T-helper 1 cell treated with Interleukin-12 subunit alpha and Interleukin-12 subunit beta and Interleukin-4 antibody, amounts not matched to agents 30 μg/mL and 1 μg/mL, for 36 hours (primary cell): ENCODE data around the gene PRKAB2.
"Not testable (repeated sequence)": the region's sequence is repeated elsewhere in the genome, so short reads cannot be mapped to it uniquely, and the experiment has no call there.

Source experiments
- H3K27ac Mint-ChIP-seq: one replicate; pipeline ENCODE4 v1.8.0; 2021; ENCODE audit warnings: mild to moderate bottlenecking, mixed read lengths
- H3K27me3 Mint-ChIP-seq: one replicate; pipeline ENCODE4 v1.8.0; 2021; ENCODE audit warnings: low read depth, mixed read lengths
- H3K36me3 Mint-ChIP-seq: one replicate; pipeline ENCODE4 v1.8.0; 2021; ENCODE audit warnings: low read depth, mixed read lengths
- H3K4me1 Mint-ChIP-seq: one replicate; pipeline ENCODE4 v1.8.0; 2021; ENCODE audit warnings: low read depth, mixed read lengths
- H3K4me3 Mint-ChIP-seq: one replicate; pipeline ENCODE4 v1.8.0; 2021; ENCODE audit warnings: mild to moderate bottlenecking, moderate library complexity, mixed read lengths
- H3K9me3 Mint-ChIP-seq: one replicate; pipeline ENCODE4 v1.8.0; 2021; ENCODE audit warnings: mixed read lengths

PRKAB2 gene

GRCh38 chr1:147157116-147157515 is 15.2 kb downstream of the PRKAB2 start:
- H3K4me1 Mint-ChIP-seq, H3K4me3 Mint-ChIP-seq, H3K9me3 Mint-ChIP-seq, H3K27ac Mint-ChIP-seq, H3K27me3 Mint-ChIP-seq: not testable (repeated sequence)
- peaks cover 32% of the 10 kb centered on the region for H3K36me3 Mint-ChIP-seq

DNA sequence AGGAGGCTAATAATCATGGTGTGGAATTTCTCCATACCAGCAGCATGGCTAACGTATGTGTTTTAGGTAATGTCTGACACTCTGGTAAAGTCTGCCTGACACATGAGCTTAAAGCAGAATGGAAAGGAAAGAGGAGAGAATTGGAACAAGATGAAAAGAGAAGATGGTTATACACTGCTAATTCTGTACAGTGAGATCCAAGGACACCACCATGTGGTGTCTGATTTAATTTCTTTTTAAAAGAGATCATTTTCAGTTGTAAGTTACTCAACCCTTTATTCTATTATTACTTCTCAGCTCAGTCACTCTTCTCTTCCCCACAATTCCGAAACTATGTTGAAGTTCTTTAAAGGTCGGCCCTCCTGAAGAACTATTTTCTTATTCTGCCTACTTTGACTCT is 15.6 kb downstream of the PRKAB2 start:
- no peak overlapping the region for H3K4me3 Mint-ChIP-seq
- H3K9me3 Mint-ChIP-seq = no peaks in the 10 kb centered on the region
- H3K36me3 Mint-ChIP-seq = peaks cover 31% of the 10 kb centered on the region
- no peaks in the 10 kb centered on the region for H3K27me3 Mint-ChIP-seq
- H3K4me1 Mint-ChIP-seq = no peaks in the 10 kb centered on the region
- no peak overlapping the region for H3K27ac Mint-ChIP-seq

GRCh38 chr1:147152772-147153171 is 19.5 kb downstream of the PRKAB2 start:
- no peaks in the 10 kb centered on the region for H3K9me3 Mint-ChIP-seq
- no peaks in the 10 kb centered on the region for H3K27me3 Mint-ChIP-seq
- H3K36me3 Mint-ChIP-seq = peaks cover 9% of the 10 kb centered on the region
- no peaks in the 10 kb centered on the region for H3K4me1 Mint-ChIP-seq
- no peak overlapping the region for H3K27ac Mint-ChIP-seq
- H3K4me3 Mint-ChIP-seq = no peak overlapping the region

- Mint-ChIP-seq H3K27ac (no peak overlapping the region), H3K36me3 (peaks cover 3% of the 10 kb centered on the region), H3K4me3 (no peak overlapping the region), H3K9me3 (no peaks in the 10 kb centered on the region), H3K4me1 (no peaks in the 10 kb centered on the region), H3K27me3 (no peaks in the 10 kb centered on the region)
Observed at GRCh38 chr1:147151244-147151643, 21.0 kb downstream of the PRKAB2 start.

GRCh38 chr1:147142886-147143285 is 29.4 kb downstream of the PRKAB2 start:
- Mint-ChIP-seq H3K4me3 (no peak overlapping the region), H3K27ac (no peak overlapping the region), H3K36me3 (no peaks in the 10 kb centered on the region), H3K27me3 (peaks cover 57% of the 10 kb centered on the region), H3K9me3 (no peaks in the 10 kb centered on the region), H3K4me1 (no peaks in the 10 kb centered on the region)

- not testable (repeated sequence) for H3K36me3 Mint-ChIP-seq, H3K27ac Mint-ChIP-seq, H3K4me1 Mint-ChIP-seq, H3K4me3 Mint-ChIP-seq, H3K9me3 Mint-ChIP-seq
- peaks cover 31% of the 10 kb centered on the region for H3K27me3 Mint-ChIP-seq
Observed at GRCh38 chr1:147130721-147131120, 41.5 kb downstream of the PRKAB2 start.

GRCh38 chr1:147129116-147129873 is 43.0 kb downstream of the PRKAB2 start:
- no peak overlapping the region for H3K27ac Mint-ChIP-seq

DNA sequence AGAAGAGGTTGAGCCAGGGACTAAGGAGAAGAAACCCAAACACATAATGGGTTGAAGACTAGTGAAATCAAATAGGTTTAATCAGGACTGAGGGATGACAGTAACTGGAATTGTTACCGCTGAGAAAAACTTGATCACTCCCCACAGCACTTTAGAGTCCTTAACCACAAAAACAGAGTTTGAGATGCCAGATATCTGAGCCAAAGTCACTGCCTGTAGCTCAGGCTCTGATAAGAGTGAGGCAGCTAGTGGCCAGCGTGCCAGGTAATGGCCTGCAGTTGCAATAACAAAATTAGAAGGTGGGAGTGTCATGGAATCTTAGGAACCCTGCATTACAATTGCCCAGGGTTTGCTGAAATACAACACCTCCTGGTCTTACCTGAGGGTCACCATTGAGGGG is 48.0 kb downstream of the PRKAB2 start:
- Mint-ChIP-seq H3K4me3 (no peak overlapping the region), H3K27me3 (peaks cover 25% of the 10 kb centered on the region), H3K36me3 (no peaks in the 10 kb centered on the region), H3K27ac (no peak overlapping the region), H3K9me3 (no peaks in the 10 kb centered on the region), H3K4me1 (no peaks in the 10 kb centered on the region)

More at GRCh38 chr1:147129116-147129873, 43.0 kb downstream of the PRKAB2 start:
- no peak overlapping the region for H3K4me3 Mint-ChIP-seq
- peaks cover 31% of the 10 kb centered on the region for H3K27me3 Mint-ChIP-seq
- H3K4me1 Mint-ChIP-seq = no peaks in the 10 kb centered on the region
- H3K9me3 Mint-ChIP-seq = no peaks in the 10 kb centered on the region
- H3K36me3 Mint-ChIP-seq = no peaks in the 10 kb centered on the region

DNA sequence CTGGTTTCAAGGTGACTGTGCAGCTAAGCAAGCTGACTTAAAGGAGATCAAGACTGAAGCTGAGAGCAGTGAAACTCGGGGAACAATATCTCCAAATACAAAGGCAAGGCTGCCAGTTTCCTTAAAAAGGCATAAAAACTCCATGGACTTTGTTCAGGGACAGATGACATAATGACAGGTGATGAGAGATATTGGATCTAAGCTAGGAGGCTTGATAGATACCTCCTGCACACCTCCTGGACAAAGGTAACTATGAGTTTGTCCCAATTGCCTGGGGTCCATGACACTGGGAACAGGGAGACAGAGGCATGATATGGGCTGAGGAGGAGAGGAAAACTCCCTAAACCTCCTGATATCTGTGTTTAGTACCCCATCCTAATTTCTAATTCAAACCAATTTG is 55.2 kb downstream of the PRKAB2 start:
- Mint-ChIP-seq H3K4me3 (no peak overlapping the region), H3K4me1 (no peaks in the 10 kb centered on the region), H3K9me3 (no peaks in the 10 kb centered on the region), H3K27ac (no peak overlapping the region), H3K36me3 (no peaks in the 10 kb centered on the region), H3K27me3 (peaks cover 27% of the 10 kb centered on the region)

GRCh38 chr1:147115496-147115895 is 56.8 kb downstream of the PRKAB2 start:
- Mint-ChIP-seq H3K9me3 (no peaks in the 10 kb centered on the region), H3K27me3 (peaks cover 30% of the 10 kb centered on the region), H3K36me3 (no peaks in the 10 kb centered on the region)

DNA sequence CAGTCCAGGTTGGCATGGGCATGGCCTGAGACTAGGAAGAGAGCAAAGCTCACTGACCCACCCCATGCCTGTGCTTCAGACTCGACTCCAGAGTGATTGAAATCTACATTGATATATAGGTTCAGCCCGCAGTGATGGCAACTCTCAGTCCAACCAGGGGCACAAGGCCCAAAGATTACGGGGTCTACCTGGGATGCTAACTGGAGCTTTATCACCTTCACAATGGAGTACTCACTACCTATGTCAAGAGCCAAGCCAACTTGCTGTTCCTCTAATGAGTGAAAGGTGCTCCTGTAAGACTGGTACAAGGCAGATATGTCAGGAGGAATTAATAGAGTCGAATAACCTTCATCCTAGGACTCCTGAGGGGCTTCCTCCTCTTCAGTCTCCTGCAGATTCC is 57.2 kb downstream of the PRKAB2 start:
- peaks cover 32% of the 10 kb centered on the region for H3K27me3 Mint-ChIP-seq
- H3K27ac Mint-ChIP-seq, H3K4me1 Mint-ChIP-seq, H3K36me3 Mint-ChIP-seq, H3K9me3 Mint-ChIP-seq, H3K4me3 Mint-ChIP-seq: not testable (repeated sequence)

More at GRCh38 chr1:147115496-147115895, 56.8 kb downstream of the PRKAB2 start:
- Mint-ChIP-seq H3K4me3 (no peak overlapping the region), H3K27ac (no peak overlapping the region), H3K4me1 (no peaks in the 10 kb centered on the region)

GRCh38 chr1:147114353-147114752 is 57.9 kb downstream of the PRKAB2 start:
- H3K27me3 Mint-ChIP-seq = peaks cover 34% of the 10 kb centered on the region
- not testable (repeated sequence) for H3K9me3 Mint-ChIP-seq, H3K4me3 Mint-ChIP-seq, H3K27ac Mint-ChIP-seq, H3K4me1 Mint-ChIP-seq, H3K36me3 Mint-ChIP-seq

DNA sequence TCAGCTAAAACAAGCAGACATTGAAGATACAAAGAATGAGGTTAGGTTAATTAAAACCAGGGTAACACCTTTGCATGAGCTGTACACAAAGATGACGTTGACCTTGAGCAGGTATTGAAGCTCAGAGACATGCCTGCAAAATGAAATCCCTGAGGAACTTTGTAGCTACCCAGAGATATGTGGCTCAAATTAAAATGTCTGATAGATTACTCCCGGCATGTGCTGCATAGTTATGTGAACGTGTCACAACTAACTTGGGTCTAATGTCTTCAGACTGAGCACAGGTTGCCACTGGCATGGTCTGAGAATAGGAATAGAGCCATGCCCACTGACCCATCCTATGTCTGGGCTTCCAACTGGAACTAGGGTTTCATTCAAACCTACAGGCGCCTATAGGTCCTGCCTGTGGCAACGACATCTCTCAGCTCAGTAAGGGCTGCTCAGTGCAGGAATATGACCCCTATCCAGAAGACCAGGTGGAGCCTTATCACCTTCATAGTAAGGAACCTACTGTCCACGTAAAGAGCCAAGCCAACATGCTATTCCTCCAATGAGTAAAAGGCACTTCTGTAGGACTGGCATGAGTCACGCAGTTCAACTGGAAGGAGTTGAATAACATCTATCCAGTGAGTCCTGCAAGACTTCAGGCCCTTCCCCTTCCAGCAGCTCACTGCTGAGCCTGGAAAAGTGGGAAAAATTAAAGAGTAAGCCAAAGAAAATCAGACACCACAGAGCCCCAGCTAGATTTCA is 60.7 kb downstream of the PRKAB2 start:
- no peaks in the 10 kb centered on the region for H3K4me1 Mint-ChIP-seq
- H3K4me3 Mint-ChIP-seq = no peak overlapping the region
- H3K9me3 Mint-ChIP-seq = no peaks in the 10 kb centered on the region
- H3K36me3 Mint-ChIP-seq = no peaks in the 10 kb centered on the region
- H3K27ac Mint-ChIP-seq = no peak overlapping the region
- H3K27me3 Mint-ChIP-seq = peaks cover 25% of the 10 kb centered on the region

GRCh38 chr1:147110872-147111271 is 61.4 kb downstream of the PRKAB2 start:
- H3K27ac Mint-ChIP-seq = no peak overlapping the region
- no peaks in the 10 kb centered on the region for H3K36me3 Mint-ChIP-seq
- peaks cover 25% of the 10 kb centered on the region for H3K27me3 Mint-ChIP-seq
- no peaks in the 10 kb centered on the region for H3K9me3 Mint-ChIP-seq
- H3K4me1 Mint-ChIP-seq = no peaks in the 10 kb centered on the region
- no peak overlapping the region for H3K4me3 Mint-ChIP-seq

- no peak overlapping the region for H3K4me3 Mint-ChIP-seq
- no peaks in the 10 kb centered on the region for H3K4me1 Mint-ChIP-seq
- H3K36me3 Mint-ChIP-seq = no peaks in the 10 kb centered on the region
- H3K27ac Mint-ChIP-seq = no peak overlapping the region
- peaks cover 25% of the 10 kb centered on the region for H3K27me3 Mint-ChIP-seq
- no peaks in the 10 kb centered on the region for H3K9me3 Mint-ChIP-seq
Observed at GRCh38 chr1:147110434-147110833, 61.8 kb downstream of the PRKAB2 start.
